ENCODE results near the gene OSBPL10. TPM values are rescaled to one million over a fixed set of nuclear protein-coding genes. Genes with fewer than 3 reads are reported as not detected.

OSBPL10 gene
- total RNA-seq, 1 experiment from 2014 or later: 48.0 TPM

DNA sequence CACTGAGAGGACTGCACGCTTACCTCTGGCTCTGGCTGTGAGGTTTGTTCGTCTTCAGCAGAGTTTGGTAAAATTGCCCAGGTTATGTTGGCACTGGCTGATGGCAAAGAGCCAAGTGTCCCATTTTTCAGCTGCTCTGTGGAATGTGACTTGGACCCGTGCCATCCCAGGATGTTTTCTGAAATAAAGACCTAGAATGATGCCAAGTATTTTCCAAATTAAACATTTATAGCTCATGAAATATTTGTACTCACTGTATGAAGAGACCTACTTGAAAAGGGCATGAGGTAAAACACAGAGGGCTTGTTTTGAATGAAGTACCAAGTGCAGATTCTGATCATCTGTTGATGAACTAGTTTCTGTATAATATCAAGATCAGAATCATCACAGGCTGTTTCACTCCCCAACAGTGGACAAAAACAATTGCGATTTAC is 247.8 kb downstream of the OSBPL10 start:
- Histone ChIP-seq H2AFZ (ENCODE audit: low read length) (no peak overlapping the region), H3K9me3 (ENCODE audit: low read length) (no peaks in the 10 kb centered on the region), H3F3A (ENCODE audit: low read length, unreplicated experiment) (no peaks in the 10 kb centered on the region), H4K20me1 (ENCODE audit: low read length) (no peaks in the 10 kb centered on the region), H3K4me3 (ENCODE audit: low read length) (no peak overlapping the region), H3K9me2 (replicated peaks; ENCODE audit: low read length) (no peaks in the 10 kb centered on the region), H3K4me1 (ENCODE audit: insufficient read depth, low read length) (peaks cover 10% of the 10 kb centered on the region; the same call in 1 of the 2 replicates), H3K9ac (ENCODE audit: low read length) (no peak overlapping the region), H3K4me2 (ENCODE audit: low read length) (no peak overlapping the region), H3K27me3 (ENCODE audit: low read length) (no peaks in the 10 kb centered on the region), H3K36me3 (ENCODE audit: low read depth, low read length) (no peaks in the 10 kb centered on the region), H3K79me2 (ENCODE audit: low read length) (no peaks in the 10 kb centered on the region), H3K27ac (ENCODE audit: low read length) (no peak overlapping the region)
- ATAC-seq (peak; percentile 37), DNase-seq (peak; percentile 58)
- CTCF ChIA-PET: no interaction called here
- intact Hi-C loops (cut with micrococcal nuclease): loop anchor here (10.0 kb wide), 1 partner anchor 412 kb away; no protein-coding TSS in a partner anchor
- no TSS peak for BruUV-seq (replicated peaks)
- TF ChIP-seq EZH2 (IDR thresholded peaks at IDR 0.05; ENCODE audit: low read length, unreplicated experiment) (no peak), EZH2phosphoT487 (IDR thresholded peaks at IDR 0.05; ENCODE audit: borderline replicate concordance, low read length) (no peak)
- TF ChIP-seq, protein P1, sequence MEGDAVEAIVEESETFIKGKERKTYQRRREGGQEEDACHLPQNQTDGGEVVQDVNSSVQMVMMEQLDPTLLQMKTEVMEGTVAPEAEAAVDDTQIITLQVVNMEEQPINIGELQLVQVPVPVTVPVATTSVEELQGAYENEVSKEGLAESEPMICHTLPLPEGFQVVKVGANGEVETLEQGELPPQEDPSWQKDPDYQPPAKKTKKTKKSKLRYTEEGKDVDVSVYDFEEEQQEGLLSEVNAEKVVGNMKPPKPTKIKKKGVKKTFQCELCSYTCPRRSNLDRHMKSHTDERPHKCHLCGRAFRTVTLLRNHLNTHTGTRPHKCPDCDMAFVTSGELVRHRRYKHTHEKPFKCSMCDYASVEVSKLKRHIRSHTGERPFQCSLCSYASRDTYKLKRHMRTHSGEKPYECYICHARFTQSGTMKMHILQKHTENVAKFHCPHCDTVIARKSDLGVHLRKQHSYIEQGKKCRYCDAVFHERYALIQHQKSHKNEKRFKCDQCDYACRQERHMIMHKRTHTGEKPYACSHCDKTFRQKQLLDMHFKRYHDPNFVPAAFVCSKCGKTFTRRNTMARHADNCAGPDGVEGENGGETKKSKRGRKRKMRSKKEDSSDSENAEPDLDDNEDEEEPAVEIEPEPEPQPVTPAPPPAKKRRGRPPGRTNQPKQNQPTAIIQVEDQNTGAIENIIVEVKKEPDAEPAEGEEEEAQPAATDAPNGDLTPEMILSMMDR (conservative IDR thresholded peaks at IDR 0.05; ENCODE audit: low read depth, low read length): no peak
- POLR2A ChIA-PET (ENCODE audit: unreplicated experiment): interaction anchor here (0.6 kb wide), 1 partner anchor 165 kb away, joined by 3 read pairs; no protein-coding TSS in a partner anchor

DNA sequence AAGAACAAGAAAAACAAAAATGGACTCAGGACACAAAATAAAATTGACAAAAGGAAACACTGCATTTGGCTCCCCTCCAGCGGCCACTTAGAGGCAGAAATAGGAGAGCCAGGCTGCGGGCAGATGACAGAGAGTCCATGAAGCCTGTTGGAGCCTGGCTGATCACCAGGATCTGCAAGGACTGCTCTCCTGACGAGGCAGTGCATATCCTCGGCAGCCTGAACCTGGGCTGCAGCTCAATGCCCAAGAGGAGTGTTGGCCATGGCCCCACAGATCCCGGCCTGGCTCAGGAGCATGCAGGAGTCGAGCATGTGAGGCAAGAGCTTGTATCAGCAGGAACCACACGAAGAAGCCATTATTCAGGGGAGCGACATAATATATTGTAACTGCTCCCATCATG is 248.5 kb downstream of the OSBPL10 start:
- no peaks in the 10 kb centered on the region for H3K27me3 ChIP-seq (ENCODE audit: low read length)
- no peaks in the 10 kb centered on the region for H3K79me2 ChIP-seq (ENCODE audit: low read length)
- no peaks in the 10 kb centered on the region for H3K9me3 ChIP-seq (ENCODE audit: low read length)
- no peak overlapping the region for H3K27ac ChIP-seq (ENCODE audit: low read length)
- H2AFZ ChIP-seq (ENCODE audit: low read length): no peak overlapping the region
- H3K9ac ChIP-seq (ENCODE audit: low read length): no peak overlapping the region
- ChIA-PET CTCF (no interaction called here), POLR2A (ENCODE audit: unreplicated experiment) (no interaction called here)
- H3F3A ChIP-seq (ENCODE audit: low read length, unreplicated experiment): no peaks in the 10 kb centered on the region
- intact Hi-C loops (cut with micrococcal nuclease): loop anchor here (10.0 kb wide), 1 partner anchor 412 kb away; no protein-coding TSS in a partner anchor
- H3K36me3 ChIP-seq (ENCODE audit: low read depth, low read length): no peaks in the 10 kb centered on the region
- no peak overlapping the region for H3K4me2 ChIP-seq (ENCODE audit: low read length)
- TF ChIP-seq EZH2 (IDR thresholded peaks at IDR 0.05; ENCODE audit: low read length, unreplicated experiment): no peak
- no peak for TF ChIP-seq EZH2phosphoT487 (IDR thresholded peaks at IDR 0.05; ENCODE audit: borderline replicate concordance, low read length)
- TF ChIP-seq, protein P1 (conservative IDR thresholded peaks at IDR 0.05; ENCODE audit: low read depth, low read length): no peak
- no peak for DNase-seq
- no peak overlapping the region for H3K4me3 ChIP-seq (ENCODE audit: low read length)
- H3K4me1 ChIP-seq (ENCODE audit: insufficient read depth, low read length): peaks cover 10% of the 10 kb centered on the region; the same call in 1 of the 2 replicates
- no TSS peak for BruUV-seq (replicated peaks)
- ATAC-seq: no peak
- no peaks in the 10 kb centered on the region for H4K20me1 ChIP-seq (ENCODE audit: low read length)
- H3K9me2 ChIP-seq (replicated peaks; ENCODE audit: low read length): no peaks in the 10 kb centered on the region

DNA sequence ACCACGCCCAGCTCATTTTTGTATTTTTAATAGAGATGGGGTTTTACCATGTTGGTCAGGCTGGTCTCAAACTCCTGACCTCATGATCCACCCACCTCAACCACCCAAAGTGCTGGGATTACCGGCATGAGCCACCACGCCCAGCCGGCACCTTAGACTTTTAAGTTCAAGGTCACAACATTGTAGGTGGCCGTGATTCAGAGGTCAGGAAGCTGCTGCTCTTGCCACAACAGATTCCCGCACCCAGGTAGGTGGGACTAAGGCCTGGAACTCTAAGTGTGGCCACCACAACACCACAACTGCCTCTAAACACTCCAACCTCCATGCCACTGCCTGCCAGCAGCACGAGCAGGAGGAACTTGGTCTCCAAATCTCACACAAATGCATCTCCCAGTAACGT is 251.5 kb downstream of the OSBPL10 start:
- DNase-seq (no peak), ATAC-seq (no peak)
- no peaks in the 10 kb centered on the region for H3K9me3 ChIP-seq (ENCODE audit: low read length)
- H3K9me2 ChIP-seq (replicated peaks; ENCODE audit: low read length): no peaks in the 10 kb centered on the region
- H3K27me3 ChIP-seq (ENCODE audit: low read length): no peaks in the 10 kb centered on the region
- no peaks in the 10 kb centered on the region for H4K20me1 ChIP-seq (ENCODE audit: low read length)
- no peak overlapping the region for H3K4me3 ChIP-seq (ENCODE audit: low read length)
- no peaks in the 10 kb centered on the region for H3K79me2 ChIP-seq (ENCODE audit: low read length)
- no peak overlapping the region for H3K9ac ChIP-seq (ENCODE audit: low read length)
- ChIA-PET CTCF (no interaction called here), POLR2A (ENCODE audit: unreplicated experiment) (no interaction called here)
- H3K36me3 ChIP-seq (ENCODE audit: low read depth, low read length): no peaks in the 10 kb centered on the region
- TF ChIP-seq, protein P1 (conservative IDR thresholded peaks at IDR 0.05; ENCODE audit: low read depth, low read length): no peak
- TF ChIP-seq EZH2 (IDR thresholded peaks at IDR 0.05; ENCODE audit: low read length, unreplicated experiment) (no peak), EZH2phosphoT487 (IDR thresholded peaks at IDR 0.05; ENCODE audit: borderline replicate concordance, low read length) (no peak)
- H3K27ac ChIP-seq (ENCODE audit: low read length): no peak overlapping the region
- no peak overlapping the region for H2AFZ ChIP-seq (ENCODE audit: low read length)
- peaks cover 10% of the 10 kb centered on the region; the same call in 1 of the 2 replicates for H3K4me1 ChIP-seq (ENCODE audit: insufficient read depth, low read length)
- no peaks in the 10 kb centered on the region for H3F3A ChIP-seq (ENCODE audit: low read length, unreplicated experiment)
- no TSS peak for BruUV-seq (replicated peaks)
- no peak overlapping the region for H3K4me2 ChIP-seq (ENCODE audit: low read length)
- intact Hi-C loops (cut with micrococcal nuclease): no loop called here

Data from PC-3 (cell line).